HG02623 (cell line): ENCODE measurements around the gene CASKIN2.
A peak's percentile ranks its signal among the peaks of the same experiment; 100 is the strongest.
"Not testable (repeated sequence)": the region's sequence is repeated elsewhere in the genome, so short reads cannot be mapped to it uniquely, and the experiment has no call there.

Source experiments
- ATAC-seq: cut with Tn5 transposase; IDR thresholded peaks from one replicate; pipeline ENCODE4 v1.9.1; 2021; ENCODE audit warnings: moderate library complexity; ENCODE audit not compliant: unreplicated experiment

Gene CASKIN2

DNA sequence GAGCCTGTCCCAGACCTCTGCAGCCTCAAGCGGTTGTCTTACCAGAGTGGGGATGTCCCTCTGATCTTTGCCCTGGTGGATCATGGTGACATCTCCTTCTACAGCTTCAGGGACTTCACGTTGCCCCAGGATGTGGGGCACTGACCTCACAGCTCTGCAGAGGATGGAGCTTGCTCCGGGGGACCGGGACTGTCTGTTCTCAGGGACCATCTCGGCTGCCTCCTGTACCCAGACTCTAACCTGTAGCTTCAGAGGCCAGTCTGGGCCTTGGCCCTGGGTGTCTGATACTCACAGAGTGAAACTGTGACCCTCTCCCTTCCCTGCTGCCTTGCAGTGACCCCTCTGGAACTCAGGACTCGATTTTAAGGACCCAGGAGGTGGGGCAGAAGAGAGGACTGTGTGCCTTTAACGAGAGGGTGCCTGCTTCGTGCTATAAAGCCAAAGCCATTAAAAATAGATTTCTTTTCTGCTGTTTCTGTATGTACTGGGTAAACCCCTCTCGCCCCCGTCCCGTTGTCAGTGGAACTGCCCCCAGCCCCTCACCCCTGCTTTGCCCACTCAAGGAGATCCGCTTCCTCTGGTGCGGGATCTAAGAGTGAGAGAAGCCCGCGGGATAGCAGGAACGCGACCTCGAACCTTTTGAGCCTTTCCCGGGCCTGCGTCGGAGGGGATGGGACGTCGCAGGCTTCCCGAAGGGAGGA is 9.1 kb upstream of the CASKIN2 start:
- no peak for ATAC-seq

DNA sequence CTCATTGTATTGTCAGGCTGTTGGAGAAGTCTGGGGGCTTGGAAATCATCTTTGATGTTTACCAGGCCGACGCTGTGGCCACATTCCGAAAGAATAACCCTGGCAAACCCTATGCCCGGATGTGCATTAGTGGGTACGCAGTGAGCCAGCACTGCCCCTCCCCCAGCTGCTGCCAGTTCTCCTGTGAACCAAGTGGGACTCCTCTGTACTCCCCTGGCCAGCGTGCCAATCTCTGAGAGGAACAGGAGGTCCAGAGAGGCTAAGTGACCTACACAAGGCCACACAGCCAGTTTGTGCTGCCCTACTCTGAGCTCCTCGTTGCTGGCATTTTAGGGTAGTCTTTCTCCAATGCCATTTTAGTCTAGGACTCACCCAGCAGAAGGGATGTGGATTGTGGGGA is 8.3 kb upstream of the CASKIN2 start:
- no peak for ATAC-seq

DNA sequence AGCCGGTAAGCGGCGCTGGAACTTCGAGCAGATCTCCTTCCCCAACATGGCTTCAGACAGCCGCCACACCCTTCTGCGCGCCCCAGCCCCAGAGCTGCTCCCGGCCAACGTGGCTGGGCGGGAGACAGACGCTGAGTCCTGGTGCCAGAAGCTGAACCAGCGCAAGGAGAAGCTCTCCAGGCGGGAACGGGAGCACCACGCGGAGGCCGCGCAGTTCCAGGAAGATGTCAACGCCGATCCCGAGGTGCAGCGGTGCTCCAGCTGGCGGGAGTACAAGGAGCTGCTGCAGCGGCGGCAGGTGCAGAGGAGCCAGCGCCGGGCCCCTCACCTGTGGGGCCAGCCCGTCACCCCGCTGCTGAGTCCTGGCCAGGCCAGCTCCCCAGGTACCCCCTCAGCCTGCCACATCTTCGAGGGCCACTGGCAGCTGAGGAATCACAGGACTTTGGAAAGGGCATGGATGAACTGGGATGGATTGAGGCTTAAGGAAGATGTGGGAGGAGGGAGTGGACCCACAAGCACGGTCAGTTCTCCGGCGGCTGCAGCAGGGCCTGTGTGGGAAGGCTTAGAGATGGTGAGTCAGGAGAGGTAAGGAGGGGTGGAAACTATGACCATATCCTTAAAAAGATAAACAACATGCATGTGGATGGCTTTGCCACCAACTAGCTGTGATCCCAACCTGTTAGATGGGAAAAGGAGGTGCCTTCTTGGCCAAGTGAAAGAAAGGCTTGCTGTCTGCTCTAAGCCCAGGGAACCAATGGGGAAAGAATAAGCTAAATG is 6.8 kb upstream of the CASKIN2 start:
- no peak for ATAC-seq

DNA sequence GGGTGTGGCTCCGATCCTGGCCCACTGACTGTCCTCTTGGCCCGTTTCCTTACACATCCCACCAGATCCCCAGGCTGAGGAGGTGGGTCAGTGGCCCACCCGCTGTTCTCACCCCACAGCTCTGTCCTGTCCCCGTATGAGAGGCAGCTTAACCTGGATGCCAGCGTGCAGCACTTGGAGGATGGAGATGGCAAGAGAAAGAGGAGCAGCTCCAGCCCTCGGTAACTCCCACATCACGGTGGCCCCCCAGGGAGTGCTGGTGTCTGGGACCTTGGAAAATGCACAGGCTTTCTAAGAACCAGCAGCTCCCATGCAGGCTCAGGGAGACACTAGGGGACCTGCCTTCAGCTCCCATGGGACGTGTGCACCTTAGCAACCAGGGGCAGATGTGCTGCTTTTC is 6.0 kb upstream of the CASKIN2 start:
- no peak for ATAC-seq

DNA sequence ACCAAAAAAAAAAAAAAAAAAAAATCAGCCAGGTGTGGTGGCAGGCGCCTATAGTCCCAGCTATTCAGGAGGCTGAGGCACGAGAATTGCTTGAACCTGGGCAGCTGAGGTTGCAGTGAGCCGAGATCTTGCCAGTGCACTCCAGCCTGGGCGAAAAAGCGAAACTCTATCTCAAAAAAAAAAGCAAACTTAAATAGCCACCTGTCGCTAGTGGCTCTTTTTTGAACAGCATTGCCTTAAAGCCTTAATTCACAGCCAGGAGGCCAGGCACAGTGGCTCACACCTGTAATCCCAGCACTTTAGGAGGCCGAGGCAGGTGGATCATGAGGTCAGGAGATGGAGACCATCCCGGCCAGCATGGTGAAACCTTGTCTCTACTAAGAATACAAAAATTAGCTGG is 5.1 kb upstream of the CASKIN2 start:
- ATAC-seq: not testable (repeated sequence)

DNA sequence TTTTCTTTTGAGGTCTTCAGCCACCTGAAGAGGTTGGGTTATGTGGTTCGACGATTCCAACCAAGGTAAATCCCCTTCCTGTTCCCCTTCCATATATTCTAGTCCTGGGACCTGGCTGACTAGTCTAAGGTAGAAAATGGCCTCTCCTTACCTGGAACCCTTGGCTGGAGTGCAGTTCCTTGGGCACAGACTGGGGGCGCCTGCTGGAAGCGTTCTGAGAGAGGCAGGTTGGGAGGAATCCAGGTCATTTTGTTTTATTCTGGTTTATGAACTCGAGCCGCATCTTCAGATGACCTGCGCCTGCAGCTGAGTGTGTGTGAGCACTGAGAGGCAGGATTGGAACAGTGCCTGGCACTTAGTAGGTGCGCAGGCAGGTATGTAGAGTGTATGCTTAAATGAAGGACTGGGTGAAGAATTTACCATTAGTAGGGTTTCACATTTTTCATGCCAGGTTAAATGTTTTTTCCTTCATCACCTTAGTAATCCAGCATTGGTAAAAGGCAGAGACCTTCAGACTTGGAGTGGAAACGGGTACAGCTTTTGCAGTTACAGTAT is 3.7 kb upstream of the CASKIN2 start:
- ATAC-seq: no peak

DNA sequence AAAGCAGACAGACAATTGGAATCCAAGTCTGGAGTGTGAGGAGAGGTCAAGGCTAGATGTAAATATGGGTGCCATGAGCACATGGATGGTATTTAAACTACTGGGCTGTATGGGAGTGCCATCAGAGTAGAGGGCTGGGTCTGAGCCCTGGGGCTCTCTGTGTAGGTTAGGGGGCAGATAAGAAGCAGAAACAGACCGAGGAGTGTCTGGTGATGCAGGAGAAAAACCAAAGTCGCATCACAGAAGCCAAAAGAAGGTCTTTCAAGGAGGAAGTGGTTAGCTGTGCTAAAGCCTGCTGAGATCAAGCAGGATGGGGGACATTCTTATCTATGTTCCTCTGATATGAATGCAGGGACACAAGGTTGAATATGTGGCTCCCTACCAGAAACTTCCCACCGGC is 2.9 kb upstream of the CASKIN2 start:
- ATAC-seq: no peak

DNA sequence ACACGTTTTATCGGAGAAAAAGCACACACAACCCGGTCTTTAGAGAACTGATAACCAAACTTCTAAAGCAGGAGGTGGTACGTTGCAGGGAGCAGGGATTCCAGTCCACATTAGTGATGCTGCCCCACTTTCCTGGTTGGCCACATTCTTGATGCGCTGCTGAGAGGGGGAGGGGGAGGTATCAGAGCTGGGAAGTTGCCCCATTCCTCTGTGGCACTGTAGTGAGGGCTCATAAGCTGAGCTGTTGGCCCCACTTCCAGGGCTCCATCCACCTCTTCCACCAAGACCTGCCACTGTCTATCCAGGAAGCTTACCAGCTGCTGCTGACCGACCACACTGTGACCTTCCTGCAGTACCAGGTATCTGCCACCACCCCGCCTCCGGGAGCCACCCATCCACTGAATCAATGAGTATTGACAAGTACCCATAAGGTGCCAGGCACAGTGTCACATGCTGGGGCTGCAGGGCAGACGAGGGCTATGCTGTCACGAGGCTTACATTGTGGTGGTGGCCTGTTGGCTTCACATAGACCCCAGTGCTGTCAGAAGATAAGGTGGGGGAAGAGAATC is 2.0 kb upstream of the CASKIN2 start:
- no peak for ATAC-seq

DNA sequence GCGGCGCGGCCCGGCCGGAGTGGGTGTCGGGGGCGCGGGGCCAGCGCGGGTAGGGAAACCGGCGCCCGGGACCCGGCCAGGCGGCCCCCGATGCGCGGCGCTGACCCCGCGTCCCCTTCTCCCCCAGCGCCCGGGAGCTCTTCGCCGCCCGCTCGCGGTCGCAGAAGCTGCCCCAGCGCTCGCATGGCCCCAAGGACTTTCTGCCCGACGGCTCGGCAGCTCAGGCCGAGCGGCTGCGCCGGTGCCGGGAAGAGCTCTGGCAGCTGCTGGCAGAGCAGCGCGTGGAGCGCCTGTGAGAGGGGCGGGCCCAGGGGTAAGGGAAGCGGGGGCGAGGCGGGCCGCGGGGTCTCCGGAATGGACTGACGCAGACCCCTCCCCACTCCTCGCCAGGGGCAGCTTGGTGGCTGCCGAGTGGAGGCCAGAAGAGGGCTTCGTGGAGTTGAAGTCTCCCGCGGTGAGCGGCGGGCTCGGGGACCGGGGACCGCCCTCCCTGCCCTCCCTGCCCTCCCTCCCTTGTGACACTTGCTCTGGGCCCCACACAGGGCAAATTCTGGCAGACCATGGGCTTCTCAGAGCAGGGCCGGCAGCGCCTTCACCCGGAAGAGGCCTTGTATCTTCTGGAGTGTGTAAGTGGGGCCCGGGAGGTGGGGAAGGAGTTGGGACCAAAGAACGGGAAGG is 1.4 kb upstream of the CASKIN2 start:
- ATAC-seq: peak; percentile 15

DNA sequence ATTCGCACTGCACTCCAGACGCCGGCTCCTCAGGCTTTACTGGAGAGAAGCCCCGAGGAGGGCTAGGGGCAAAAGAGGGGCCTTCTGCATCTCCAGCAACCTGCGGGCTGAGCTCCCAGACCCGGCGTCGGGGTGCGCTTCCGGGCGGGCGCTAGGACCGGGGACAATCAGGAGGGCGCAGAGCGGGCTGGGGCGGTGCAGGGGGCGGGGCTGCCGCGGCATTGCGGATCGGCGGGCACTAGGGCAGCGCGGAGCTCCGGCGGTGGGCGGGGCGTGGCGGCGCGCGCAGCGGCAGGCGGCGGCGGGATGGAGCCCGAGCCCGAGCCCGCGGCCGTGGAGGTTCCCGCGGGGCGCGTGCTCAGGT is 900 bp upstream of the CASKIN2 start, which contains the start of gene TSEN54:
Gene TSEN54 (plus strand): TSS at position 274 of the 364 bp plus-strand sequence. CDS start 33 bp downstream, at position 307.
- ATAC-seq: peak; percentile 63

DNA sequence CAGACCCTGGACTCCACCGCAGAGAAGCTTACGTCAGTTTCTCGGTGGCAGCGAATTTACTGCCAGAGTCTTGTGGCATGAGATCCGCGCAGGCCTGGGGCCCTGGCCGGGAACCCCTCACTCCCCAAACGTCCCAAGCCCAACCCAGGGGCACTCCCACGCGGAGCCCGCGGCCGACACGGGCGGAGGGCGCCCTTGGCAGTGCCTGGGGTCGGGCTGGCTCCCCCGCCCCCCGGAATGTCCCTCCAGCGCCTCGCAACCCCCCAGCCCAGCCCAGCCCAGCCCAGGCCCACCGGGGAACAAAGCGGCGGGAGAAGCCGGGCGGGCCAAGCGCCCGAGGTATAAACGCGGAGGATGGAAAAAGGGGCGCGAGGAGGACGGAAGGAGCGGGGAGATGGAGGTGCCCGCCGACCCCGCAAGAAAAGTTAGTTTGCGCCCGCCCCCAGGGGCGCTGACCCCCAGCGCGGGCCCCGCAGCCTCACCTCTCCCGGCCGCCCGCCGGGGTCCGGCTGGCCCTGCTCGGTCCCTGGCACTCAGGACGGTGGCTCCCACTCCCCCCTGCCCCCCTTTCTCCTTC is 330 bp downstream of the CASKIN2 start:
- no peak for ATAC-seq

DNA sequence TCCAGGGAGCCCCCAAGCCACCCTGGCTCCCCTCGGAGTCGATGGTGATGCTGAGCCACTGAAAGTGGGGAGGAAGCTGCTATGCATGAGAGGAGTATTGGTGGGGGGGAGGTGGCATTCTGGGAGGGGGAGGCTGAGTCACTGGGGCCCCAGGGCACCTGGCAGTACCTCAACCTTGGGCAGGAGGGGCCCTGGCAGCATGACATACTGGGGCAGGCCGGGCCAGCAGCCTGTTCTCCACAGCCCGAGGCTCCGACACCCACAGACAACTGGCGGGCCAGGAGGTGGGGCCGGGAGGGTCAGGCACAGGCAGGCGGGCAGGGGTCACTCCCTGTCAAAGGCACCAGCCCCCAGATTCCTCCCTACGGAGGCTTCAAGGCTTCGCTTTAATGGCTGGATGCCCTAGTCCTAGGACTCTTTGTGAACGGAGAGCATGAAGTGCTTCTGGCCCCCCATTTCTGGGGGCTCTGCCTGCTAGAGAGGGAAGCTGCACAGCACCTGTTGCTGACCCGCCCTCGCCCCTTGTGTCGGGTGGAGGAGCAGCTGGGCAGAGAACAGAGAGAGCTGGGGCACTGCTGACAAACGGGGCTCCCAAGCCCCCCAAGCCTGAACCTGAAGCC is 928 bp downstream of the CASKIN2 start:
- no peak for ATAC-seq

DNA sequence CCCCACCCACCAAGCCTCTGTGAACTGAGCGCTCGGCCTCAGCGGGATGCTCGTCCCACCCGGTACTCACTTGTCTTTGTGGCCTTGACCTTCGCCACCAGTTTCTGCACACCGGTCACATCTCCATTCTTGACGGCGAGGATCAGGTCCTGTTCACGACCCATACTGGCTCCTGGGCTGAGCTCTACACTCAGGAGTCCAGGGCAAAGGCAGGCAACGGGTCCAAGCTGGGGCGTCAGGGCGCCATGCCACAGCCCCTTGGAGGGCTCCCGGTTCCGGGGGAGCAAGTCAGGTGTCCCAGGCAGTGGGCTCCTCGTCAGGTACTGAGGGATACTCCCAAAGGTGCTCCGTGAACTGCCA is 1.7 kb downstream of the CASKIN2 start:
- no peak for ATAC-seq

DNA sequence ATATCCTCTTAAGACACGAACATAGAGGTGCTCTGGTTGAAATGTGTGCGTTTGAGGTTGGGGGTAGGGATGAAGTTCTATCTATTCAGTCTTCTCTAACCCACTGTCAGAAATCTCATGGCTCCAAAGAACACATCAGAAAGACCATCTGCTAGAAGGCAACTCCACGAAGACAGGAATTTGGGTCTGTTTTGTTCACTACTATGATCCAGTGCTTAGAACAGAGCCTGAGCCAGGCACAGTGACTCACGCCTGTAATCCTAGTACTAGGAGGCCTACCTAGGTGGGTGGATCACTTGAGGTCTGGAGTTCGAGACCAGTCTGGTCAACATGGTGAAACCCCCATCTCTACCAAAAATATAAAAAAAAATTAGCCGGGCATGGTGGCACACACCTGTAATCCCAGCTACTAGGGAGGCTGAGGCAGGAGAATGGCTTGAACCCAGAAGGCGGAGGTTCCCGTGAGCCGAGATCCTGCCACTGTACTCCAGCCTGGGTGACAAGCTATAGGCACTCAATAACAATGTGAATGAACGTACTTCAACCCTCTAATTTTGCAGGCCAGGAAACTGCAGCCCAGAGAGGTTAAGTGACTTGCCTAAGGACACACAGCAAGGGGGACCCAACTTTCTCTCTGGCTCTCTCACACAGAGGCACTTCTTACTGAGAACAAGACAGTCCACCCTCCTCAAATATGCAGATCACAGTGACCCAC is 2.3 kb downstream of the CASKIN2 start:
- ATAC-seq: no peak

DNA sequence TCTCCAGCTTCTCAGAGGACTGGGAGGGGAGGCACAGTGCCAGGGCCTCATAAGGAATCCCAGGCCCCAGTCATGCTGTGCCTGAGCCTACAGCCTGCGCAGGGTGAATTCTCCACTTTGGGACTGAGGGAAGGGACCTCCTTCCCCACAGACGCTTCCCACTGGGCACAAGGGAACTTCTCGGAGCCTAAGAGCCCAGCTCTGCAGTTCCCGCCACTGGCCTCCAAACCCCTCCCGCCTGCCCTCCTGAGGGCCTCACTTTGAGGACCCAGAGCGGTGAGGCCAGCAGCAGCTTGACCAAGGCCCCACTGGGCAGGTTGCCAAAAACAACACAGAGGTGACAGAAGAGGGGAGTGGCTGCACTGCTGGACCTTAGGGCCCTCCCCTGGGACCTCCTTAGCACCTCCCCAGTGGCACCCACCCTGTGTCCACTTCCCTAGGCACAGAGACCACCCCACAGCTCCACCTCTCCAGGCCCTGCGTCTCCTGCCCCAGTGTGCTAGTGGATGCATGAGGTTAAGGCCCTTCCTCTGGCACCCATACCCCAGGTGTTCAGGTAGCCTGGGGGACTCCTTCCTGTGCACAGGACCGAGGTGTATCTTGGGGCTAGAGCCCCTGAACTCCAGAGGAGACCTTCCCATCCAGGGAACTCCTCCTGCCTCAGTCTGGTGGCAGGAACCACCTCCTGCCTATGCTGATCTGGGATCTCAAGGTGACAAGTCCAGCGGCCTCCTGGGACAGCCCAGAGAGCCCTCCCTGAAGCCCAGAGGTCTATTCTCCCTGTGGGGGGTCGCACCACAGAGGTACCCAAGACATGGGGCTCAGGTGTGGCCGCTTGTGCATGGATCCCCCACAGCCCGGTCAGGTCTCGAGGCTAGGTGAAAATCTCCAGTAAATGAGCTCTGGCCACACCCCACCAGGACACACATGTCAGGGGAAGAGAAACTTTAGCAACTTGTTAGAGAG is 3.4 kb downstream of the CASKIN2 start:
- no peak for ATAC-seq

DNA sequence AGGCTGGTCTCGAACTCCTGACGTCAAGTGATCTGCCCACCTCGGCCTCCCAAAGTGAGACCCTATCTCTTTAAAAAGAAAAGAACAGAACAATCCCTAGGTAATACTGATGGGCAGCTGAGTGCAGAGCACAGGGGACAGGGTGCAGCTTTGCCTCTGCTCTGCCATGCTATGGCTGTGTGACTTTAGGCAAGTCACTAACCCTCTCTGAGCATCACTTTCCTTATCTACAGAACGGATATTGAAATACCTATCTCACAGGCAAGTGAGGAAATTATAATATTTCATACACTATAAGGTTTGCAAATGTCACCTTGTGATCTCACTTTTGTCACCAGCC is 4.1 kb downstream of the CASKIN2 start:
- no peak for ATAC-seq

DNA sequence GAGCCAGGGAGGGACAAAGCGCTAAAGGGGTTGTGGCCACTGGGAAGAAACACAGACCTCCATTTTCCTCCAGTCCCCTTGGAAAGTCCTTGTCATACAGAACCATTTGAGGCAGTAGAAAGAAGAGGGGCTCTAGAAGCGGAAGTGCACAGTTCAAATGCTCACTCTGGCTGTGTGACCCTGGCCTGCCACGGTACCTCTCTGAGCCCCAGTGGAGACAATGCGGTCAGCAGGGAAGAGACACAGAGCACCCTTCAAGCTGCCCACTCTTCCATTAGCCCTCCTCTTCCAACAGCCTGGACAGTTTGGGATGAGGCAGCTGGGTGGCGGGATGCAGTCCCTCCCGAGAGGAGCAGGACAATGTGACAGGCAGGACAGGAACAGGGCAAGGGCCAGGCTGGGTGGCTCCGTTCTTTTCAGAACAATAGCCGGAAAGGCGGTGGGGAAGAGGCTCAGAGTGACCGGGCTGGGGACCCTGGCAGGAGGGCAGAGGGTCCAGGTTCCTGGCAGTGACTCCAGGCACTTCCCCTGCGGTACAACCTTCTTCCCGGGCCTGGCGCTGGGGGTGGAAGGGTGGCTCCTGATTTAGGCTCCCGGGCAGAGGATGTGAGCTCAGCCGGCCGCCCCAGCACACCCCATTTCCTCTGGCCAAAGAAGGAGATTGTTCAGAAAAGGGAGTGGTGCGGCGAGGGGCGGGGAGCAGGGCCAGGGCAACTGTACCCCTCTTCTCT is 5.6 kb downstream of the CASKIN2 start:
- ATAC-seq: no peak

DNA sequence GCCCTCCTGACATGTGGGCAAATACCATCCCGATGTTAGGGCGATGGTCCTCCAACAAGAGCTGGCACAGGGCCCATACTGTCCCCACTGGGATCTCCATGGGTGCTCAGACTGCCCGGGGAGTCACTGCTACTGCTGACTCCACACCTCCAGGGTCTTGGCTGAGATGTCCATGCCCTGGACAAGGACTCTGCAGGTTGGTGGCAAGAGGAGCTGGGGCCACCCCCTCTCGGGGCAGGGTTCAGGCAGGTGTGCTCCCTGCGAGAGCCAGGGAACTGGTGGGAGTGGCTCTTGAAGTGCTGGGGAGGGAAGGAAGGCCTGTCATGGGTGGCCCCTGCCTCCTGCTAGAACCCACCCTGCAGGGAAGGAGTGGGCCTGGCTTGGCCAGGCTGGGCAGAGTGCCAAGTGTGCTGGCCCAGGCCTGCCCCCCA is 6.4 kb downstream of the CASKIN2 start:
- no peak for ATAC-seq
